Measurements from ENCODE around the gene PNPO.

Gene PNPO

GRCh38 chr17:47998044-47998443, 56.7 kb downstream of the PNPO start:
- no peak for DNase-seq

Data from C1 segment of cervical spinal cord (tissue), 14 donors.